Right lobe of liver (tissue), 4 donors: Measurements from ENCODE around the gene LDLRAD4.

Source experiments
- POLR2A ChIP-seq: fragments of 450-650 bp; IDR thresholded peaks from one replicate; pipeline ENCODE4 v1.6.1; 2017; ENCODE audit warnings: antibody characterized with exemption, mild to moderate bottlenecking
- TF ChIP-seq, protein P1 (sequence below), 4 donors: fragments of 200-600 bp in 3 of 4; fragments of 450-650 bp in 1 of 4; IDR thresholded peaks; one replicate each; pipeline versions ENCODE4 v1.5.1 to v1.8.0; 2016 to 2022; ENCODE audit warnings: antibody characterized with exemption in 4 of 4, mild to moderate bottlenecking in 2 of 4
- donor health status: DM: no; HTN: no; CAD: no.
- donor health status: DM: no; HTN: no; CAD: no.
- donor health status: DM: no; HTN: yes; CAD: no.

DNA sequence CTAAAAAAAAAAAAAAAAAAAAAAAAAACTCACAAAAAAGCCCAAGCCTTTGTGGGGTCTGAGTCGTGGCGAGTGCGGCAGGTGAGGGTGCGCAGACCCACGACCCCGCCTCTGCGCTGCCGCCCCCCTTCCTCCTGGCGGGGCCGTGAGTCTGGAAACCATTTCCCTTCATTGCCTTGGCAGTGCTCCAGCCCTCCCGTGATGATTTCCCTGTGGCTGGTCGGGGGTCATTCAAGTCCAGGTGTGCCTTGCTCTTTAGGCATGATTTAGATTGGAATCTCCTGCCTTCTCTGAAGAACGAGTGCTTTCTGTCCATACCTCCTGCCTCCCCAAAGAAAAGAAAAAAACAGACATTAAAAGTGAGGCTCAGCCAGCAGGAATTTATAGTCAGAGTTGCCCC is 346.0 kb downstream of the LDLRAD4 start:
- TF ChIP-seq, protein P1, sequence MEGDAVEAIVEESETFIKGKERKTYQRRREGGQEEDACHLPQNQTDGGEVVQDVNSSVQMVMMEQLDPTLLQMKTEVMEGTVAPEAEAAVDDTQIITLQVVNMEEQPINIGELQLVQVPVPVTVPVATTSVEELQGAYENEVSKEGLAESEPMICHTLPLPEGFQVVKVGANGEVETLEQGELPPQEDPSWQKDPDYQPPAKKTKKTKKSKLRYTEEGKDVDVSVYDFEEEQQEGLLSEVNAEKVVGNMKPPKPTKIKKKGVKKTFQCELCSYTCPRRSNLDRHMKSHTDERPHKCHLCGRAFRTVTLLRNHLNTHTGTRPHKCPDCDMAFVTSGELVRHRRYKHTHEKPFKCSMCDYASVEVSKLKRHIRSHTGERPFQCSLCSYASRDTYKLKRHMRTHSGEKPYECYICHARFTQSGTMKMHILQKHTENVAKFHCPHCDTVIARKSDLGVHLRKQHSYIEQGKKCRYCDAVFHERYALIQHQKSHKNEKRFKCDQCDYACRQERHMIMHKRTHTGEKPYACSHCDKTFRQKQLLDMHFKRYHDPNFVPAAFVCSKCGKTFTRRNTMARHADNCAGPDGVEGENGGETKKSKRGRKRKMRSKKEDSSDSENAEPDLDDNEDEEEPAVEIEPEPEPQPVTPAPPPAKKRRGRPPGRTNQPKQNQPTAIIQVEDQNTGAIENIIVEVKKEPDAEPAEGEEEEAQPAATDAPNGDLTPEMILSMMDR (IDR thresholded peaks at IDR 0.05): no peak
- no peak for TF ChIP-seq POLR2A
